Neural cell (in vitro differentiated cells): Measurements from ENCODE around the gene CAPN5.

Source experiments
- EP300 ChIP-seq: fragments of 450-650 bp; conservative IDR thresholded peaks from 2 replicates; pipeline ENCODE4 v1.6.1; 2014; ENCODE audit warnings: antibody characterized with exemption, mild to moderate bottlenecking, moderate library complexity; ENCODE audit not compliant: poor library complexity, severe bottlenecking
- EZH2 ChIP-seq: fragments of 200-600, 300-800 bp; shearing (Covaris generic), sonication (generic); IDR thresholded peaks from 2 replicates; pipeline ENCODE4 v1.6.1; 2014; ENCODE audit warnings: antibody characterized with exemption, low read length, borderline replicate concordance, mild to moderate bottlenecking; ENCODE audit not compliant: insufficient read depth, poor library complexity, severe bottlenecking
- POLR2AphosphoS5 ChIP-seq: IDR thresholded peaks from 2 replicates; pipeline ENCODE4 v1.6.1; 2012
- SMC3 ChIP-seq: fragments of 450-650 bp; conservative IDR thresholded peaks from 2 replicates; pipeline ENCODE4 v1.6.1; 2014; ENCODE audit warnings: antibody characterized with exemption, mild to moderate bottlenecking, moderate library complexity; ENCODE audit not compliant: poor library complexity
- TAF1 ChIP-seq: IDR thresholded peaks from 2 replicates; pipeline ENCODE4 v1.6.1; 2012; ENCODE audit warnings: low read depth
- TF ChIP-seq, protein P1 (sequence below): fragments of 450-650 bp; IDR thresholded peaks from 2 replicates; pipeline ENCODE4 v1.5.1; 2014; ENCODE audit warnings: antibody characterized with exemption, mild to moderate bottlenecking, moderate library complexity; ENCODE audit not compliant: poor library complexity, severe bottlenecking
- TF ChIP-seq, protein P2 (sequence below): IDR thresholded peaks from 2 replicates; pipeline ENCODE4 v1.6.1; 2012; ENCODE audit warnings: borderline replicate concordance

DNA sequence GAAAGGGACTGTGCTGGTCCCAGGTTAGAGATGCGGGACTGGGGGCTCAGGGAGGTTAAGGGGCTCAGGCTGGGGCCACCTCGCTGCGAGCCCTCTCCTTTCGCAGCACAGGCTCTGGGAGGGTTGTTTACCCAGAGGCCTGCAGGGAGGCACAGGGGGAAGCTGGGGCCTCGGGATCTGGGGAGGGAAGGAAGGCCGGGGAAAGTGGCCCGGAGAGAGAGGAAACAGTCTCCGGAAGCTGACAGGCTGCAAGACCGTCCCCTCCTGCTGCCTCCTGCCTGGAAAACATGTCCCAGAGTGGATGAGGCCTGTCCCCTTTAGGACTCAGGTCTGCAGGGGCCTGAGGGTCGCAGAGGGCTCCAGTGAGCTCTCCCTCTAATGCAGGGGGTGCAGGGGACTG lies 106.7 kb downstream of the CAPN5 start:
- TF ChIP-seq SMC3 (no peak), EP300 (no peak), TAF1 (no peak), EZH2 (no peak), POLR2AphosphoS5 (no peak)
- TF ChIP-seq, protein P1, sequence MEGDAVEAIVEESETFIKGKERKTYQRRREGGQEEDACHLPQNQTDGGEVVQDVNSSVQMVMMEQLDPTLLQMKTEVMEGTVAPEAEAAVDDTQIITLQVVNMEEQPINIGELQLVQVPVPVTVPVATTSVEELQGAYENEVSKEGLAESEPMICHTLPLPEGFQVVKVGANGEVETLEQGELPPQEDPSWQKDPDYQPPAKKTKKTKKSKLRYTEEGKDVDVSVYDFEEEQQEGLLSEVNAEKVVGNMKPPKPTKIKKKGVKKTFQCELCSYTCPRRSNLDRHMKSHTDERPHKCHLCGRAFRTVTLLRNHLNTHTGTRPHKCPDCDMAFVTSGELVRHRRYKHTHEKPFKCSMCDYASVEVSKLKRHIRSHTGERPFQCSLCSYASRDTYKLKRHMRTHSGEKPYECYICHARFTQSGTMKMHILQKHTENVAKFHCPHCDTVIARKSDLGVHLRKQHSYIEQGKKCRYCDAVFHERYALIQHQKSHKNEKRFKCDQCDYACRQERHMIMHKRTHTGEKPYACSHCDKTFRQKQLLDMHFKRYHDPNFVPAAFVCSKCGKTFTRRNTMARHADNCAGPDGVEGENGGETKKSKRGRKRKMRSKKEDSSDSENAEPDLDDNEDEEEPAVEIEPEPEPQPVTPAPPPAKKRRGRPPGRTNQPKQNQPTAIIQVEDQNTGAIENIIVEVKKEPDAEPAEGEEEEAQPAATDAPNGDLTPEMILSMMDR: no peak
- TF ChIP-seq, protein P2, sequence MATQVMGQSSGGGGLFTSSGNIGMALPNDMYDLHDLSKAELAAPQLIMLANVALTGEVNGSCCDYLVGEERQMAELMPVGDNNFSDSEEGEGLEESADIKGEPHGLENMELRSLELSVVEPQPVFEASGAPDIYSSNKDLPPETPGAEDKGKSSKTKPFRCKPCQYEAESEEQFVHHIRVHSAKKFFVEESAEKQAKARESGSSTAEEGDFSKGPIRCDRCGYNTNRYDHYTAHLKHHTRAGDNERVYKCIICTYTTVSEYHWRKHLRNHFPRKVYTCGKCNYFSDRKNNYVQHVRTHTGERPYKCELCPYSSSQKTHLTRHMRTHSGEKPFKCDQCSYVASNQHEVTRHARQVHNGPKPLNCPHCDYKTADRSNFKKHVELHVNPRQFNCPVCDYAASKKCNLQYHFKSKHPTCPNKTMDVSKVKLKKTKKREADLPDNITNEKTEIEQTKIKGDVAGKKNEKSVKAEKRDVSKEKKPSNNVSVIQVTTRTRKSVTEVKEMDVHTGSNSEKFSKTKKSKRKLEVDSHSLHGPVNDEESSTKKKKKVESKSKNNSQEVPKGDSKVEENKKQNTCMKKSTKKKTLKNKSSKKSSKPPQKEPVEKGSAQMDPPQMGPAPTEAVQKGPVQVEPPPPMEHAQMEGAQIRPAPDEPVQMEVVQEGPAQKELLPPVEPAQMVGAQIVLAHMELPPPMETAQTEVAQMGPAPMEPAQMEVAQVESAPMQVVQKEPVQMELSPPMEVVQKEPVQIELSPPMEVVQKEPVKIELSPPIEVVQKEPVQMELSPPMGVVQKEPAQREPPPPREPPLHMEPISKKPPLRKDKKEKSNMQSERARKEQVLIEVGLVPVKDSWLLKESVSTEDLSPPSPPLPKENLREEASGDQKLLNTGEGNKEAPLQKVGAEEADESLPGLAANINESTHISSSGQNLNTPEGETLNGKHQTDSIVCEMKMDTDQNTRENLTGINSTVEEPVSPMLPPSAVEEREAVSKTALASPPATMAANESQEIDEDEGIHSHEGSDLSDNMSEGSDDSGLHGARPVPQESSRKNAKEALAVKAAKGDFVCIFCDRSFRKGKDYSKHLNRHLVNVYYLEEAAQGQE: no peak
